Measurements from ENCODE around the gene KDF1. TPM values are rescaled to one million over a fixed set of nuclear protein-coding genes. Genes with fewer than 3 reads are reported as not detected.

KDF1 gene
- total and polyA plus RNA-seq, 2 of the 13 experiments (the other 11 are each of a cell fraction or from before 2014, with no cell fraction given): 1.9 to 4.9 TPM

DNA sequence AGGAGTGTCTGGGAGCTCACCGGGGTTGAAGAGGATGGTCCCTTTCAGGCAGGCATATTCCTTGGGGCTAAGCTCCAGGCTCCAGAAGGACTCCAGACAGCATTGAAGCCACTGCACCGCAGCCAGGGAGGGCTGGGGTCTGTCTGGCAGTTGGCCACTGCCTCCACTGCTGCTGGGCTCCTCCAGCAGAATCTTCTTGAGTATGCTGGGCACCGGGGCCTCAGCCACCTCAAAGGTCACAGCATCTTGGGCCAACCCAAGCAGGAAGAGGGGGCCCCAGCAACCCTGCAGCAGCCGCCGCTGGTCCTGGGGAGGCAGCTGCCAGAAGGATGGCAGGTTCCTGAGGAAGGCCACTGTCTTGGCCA is 46.9 kb downstream of the KDF1 start (continued):
- TF ChIP-seq, protein P1, sequence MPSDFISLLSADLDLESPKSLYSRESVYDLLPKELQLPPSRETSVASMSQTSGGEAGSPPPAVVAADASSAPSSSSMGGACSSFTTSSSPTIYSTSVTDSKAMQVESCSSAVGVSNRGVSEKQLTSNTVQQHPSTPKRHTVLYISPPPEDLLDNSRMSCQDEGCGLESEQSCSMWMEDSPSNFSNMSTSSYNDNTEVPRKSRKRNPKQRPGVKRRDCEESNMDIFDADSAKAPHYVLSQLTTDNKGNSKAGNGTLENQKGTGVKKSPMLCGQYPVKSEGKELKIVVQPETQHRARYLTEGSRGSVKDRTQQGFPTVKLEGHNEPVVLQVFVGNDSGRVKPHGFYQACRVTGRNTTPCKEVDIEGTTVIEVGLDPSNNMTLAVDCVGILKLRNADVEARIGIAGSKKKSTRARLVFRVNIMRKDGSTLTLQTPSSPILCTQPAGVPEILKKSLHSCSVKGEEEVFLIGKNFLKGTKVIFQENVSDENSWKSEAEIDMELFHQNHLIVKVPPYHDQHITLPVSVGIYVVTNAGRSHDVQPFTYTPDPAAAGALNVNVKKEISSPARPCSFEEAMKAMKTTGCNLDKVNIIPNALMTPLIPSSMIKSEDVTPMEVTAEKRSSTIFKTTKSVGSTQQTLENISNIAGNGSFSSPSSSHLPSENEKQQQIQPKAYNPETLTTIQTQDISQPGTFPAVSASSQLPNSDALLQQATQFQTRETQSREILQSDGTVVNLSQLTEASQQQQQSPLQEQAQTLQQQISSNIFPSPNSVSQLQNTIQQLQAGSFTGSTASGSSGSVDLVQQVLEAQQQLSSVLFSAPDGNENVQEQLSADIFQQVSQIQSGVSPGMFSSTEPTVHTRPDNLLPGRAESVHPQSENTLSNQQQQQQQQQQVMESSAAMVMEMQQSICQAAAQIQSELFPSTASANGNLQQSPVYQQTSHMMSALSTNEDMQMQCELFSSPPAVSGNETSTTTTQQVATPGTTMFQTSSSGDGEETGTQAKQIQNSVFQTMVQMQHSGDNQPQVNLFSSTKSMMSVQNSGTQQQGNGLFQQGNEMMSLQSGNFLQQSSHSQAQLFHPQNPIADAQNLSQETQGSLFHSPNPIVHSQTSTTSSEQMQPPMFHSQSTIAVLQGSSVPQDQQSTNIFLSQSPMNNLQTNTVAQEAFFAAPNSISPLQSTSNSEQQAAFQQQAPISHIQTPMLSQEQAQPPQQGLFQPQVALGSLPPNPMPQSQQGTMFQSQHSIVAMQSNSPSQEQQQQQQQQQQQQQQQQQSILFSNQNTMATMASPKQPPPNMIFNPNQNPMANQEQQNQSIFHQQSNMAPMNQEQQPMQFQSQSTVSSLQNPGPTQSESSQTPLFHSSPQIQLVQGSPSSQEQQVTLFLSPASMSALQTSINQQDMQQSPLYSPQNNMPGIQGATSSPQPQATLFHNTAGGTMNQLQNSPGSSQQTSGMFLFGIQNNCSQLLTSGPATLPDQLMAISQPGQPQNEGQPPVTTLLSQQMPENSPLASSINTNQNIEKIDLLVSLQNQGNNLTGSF (CRISPR knock-in tag; IDR thresholded peaks at IDR 0.05): no peak
- TF ChIP-seq POLR2AphosphoS5 (IDR thresholded peaks at IDR 0.05; ENCODE audit: low read depth, low read length) (no peak), ZNF496 (CRISPR knock-in tag; IDR thresholded peaks at IDR 0.05; ENCODE audit: insufficient replicate concordance) (no peak), ZNF841 (CRISPR knock-in tag; IDR thresholded peaks at IDR 0.05; ENCODE audit: borderline replicate concordance) (no peak), SNRNP70 (IDR thresholded peaks at IDR 0.05; ENCODE audit: low read depth, low read length) (no peak), THYN1 (CRISPR knock-in tag; IDR thresholded peaks at IDR 0.05; ENCODE audit: borderline replicate concordance, low read depth) (peak; percentile 88; the same call in 1 of the 2 replicates), NFKBIZ (CRISPR knock-in tag; IDR thresholded peaks at IDR 0.05) (no peak), ARNT (IDR thresholded peaks at IDR 0.05) (no peak), RFX3 (CRISPR knock-in tag; IDR thresholded peaks at IDR 0.05) (no peak), HOXA9 (CRISPR knock-in tag; IDR thresholded peaks at IDR 0.05; ENCODE audit: borderline replicate concordance) (no peak), ELF3 (CRISPR knock-in tag; IDR thresholded peaks at IDR 0.05) (no peak), GFI1 (CRISPR knock-in tag; IDR thresholded peaks at IDR 0.05; ENCODE audit: borderline replicate concordance) (no peak), ZNF207 (IDR thresholded peaks at IDR 0.05; ENCODE audit: borderline replicate concordance) (no peak), ZNF138 (CRISPR knock-in tag; IDR thresholded peaks at IDR 0.05; ENCODE audit: low read depth) (no peak), MIER2 (CRISPR knock-in tag; IDR thresholded peaks at IDR 0.05) (no peak), JUND (CRISPR knock-in tag; IDR thresholded peaks at IDR 0.05) (no peak), DR1 (CRISPR knock-in tag; IDR thresholded peaks at IDR 0.05) (no peak)
- TF ChIP-seq, protein P2, sequence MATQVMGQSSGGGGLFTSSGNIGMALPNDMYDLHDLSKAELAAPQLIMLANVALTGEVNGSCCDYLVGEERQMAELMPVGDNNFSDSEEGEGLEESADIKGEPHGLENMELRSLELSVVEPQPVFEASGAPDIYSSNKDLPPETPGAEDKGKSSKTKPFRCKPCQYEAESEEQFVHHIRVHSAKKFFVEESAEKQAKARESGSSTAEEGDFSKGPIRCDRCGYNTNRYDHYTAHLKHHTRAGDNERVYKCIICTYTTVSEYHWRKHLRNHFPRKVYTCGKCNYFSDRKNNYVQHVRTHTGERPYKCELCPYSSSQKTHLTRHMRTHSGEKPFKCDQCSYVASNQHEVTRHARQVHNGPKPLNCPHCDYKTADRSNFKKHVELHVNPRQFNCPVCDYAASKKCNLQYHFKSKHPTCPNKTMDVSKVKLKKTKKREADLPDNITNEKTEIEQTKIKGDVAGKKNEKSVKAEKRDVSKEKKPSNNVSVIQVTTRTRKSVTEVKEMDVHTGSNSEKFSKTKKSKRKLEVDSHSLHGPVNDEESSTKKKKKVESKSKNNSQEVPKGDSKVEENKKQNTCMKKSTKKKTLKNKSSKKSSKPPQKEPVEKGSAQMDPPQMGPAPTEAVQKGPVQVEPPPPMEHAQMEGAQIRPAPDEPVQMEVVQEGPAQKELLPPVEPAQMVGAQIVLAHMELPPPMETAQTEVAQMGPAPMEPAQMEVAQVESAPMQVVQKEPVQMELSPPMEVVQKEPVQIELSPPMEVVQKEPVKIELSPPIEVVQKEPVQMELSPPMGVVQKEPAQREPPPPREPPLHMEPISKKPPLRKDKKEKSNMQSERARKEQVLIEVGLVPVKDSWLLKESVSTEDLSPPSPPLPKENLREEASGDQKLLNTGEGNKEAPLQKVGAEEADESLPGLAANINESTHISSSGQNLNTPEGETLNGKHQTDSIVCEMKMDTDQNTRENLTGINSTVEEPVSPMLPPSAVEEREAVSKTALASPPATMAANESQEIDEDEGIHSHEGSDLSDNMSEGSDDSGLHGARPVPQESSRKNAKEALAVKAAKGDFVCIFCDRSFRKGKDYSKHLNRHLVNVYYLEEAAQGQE (IDR thresholded peaks at IDR 0.05; ENCODE audit: borderline replicate concordance in 1 of 2, low read depth in 1 of 2, low read length in 2 of 2): no peak
- TF ChIP-seq, protein P3, sequence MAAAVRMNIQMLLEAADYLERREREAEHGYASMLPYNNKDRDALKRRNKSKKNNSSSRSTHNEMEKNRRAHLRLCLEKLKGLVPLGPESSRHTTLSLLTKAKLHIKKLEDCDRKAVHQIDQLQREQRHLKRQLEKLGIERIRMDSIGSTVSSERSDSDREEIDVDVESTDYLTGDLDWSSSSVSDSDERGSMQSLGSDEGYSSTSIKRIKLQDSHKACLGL (CRISPR knock-in tag; IDR thresholded peaks at IDR 0.05): no peak
